Activated naive CD4-positive, alpha-beta T cell treated with anti-CD3 and anti-CD28 coated beads, Interleukin-2, amount 50 U/mL, for 24 hours (primary cell): ENCODE results near the gene CSF3R.
"Not testable (repeated sequence)": the region's sequence is repeated elsewhere in the genome, so short reads cannot be mapped to it uniquely, and the experiment has no call there.

Experiments
- H3K27ac Mint-ChIP-seq: one replicate; pipeline ENCODE4 v1.8.0; 2021; ENCODE audit warnings: mild to moderate bottlenecking, mixed read lengths
- H3K27me3 Mint-ChIP-seq: one replicate; pipeline ENCODE4 v1.8.0; 2021; ENCODE audit warnings: mixed read lengths
- H3K36me3 Mint-ChIP-seq: one replicate; pipeline ENCODE4 v1.8.0; 2021; ENCODE audit warnings: mixed read lengths
- H3K4me1 Mint-ChIP-seq: one replicate; pipeline ENCODE4 v1.8.0; 2021; ENCODE audit warnings: mixed read lengths
- H3K4me3 Mint-ChIP-seq: one replicate; pipeline ENCODE4 v1.8.0; 2021; ENCODE audit warnings: mild to moderate bottlenecking, mixed read lengths
- H3K9me3 Mint-ChIP-seq: one replicate; pipeline ENCODE4 v1.8.0; 2021; ENCODE audit warnings: mixed read lengths

CSF3R gene

DNA sequence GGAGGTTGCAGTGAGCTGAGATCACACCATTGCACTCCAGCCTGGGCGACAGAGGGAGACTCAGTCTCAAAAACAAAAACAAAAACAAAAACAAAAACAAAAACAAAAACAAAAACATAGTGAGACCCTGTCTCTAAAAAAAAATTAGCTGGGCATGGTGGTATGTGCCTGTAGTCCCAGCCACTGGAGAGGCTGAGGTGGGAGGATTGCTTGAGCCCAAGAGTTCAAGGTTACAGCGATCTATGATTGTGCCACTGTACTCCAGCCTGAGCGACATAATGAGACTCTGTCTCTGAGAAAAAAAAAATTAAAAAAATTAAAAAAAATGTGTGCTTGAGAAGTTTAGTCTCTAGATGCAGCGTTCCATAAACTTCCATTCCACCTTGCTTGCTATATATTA, 19.2 kb upstream of the CSF3R start:
- not testable (repeated sequence) for H3K36me3 Mint-ChIP-seq, H3K27ac Mint-ChIP-seq, H3K4me1 Mint-ChIP-seq, H3K4me3 Mint-ChIP-seq, H3K27me3 Mint-ChIP-seq, H3K9me3 Mint-ChIP-seq

DNA sequence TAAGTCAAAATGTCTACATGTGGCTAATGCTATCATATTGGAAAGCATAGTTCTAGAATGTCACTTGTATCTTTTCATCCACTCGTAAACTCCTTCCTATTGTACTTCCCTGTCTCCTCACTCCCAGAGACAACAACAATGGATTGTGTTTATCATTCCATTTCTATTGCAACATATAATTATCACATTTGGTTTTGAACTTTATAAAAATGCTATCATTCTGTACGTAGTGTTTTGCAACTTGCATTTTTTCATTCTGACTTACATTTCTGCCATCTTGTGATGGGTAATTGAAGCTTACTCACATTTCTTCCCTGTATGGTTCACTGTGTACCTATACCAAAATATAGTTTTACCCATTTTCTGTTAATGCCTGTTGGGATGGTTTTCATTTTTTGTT, 14.5 kb upstream of the CSF3R start:
- no peaks in the 10 kb centered on the region for H3K9me3 Mint-ChIP-seq
- no peaks in the 10 kb centered on the region for H3K27me3 Mint-ChIP-seq
- no peaks in the 10 kb centered on the region for H3K4me1 Mint-ChIP-seq
- no peaks in the 10 kb centered on the region for H3K36me3 Mint-ChIP-seq
- no peak overlapping the region for H3K27ac Mint-ChIP-seq
- no peak overlapping the region for H3K4me3 Mint-ChIP-seq

DNA sequence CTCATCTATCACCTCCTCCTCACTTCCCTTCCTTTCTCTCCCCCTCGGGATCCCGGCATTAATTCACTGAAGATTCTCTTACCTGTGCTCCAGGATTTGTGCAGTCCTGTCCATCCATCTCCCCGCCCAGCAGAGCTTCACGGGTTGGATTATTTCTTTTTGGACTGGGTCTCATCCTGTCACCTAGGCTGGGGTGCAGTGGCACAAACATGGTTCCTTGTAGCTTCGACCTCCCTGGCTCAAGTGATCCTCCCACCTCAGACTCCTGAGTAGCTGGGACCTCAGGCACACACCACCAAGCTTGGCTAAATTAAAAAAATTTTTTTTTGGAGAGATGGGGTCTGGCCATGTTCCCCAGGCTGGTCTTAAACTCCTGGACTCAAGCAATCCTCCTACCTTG, 12.3 kb upstream of the CSF3R start:
- no peaks in the 10 kb centered on the region for H3K9me3 Mint-ChIP-seq

DNA sequence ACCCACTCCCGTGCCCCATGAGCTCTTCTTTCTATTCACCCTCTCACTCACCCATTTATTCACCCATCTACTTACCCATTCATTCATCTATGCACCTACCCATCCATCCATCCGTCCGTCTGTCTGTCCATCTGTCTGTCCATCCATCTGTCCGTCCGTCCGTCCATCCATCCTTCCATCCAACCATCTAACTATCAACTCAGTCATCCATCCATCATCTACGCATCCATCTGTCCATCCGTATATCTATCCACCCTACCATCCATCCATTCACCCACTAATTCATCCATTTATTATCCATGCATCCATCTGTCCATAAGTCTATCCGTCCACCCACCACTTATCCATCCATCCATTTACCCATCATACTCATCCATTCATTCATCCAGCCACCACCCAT, 10.8 kb upstream of the CSF3R start:
- Mint-ChIP-seq H3K9me3 (no peaks in the 10 kb centered on the region), H3K4me3 (no peak overlapping the region), H3K4me1 (peaks cover 4% of the 10 kb centered on the region), H3K27ac (no peak overlapping the region), H3K27me3 (no peaks in the 10 kb centered on the region), H3K36me3 (no peaks in the 10 kb centered on the region)

More for the DNA sequence above, 12.3 kb upstream of the CSF3R start:
- Mint-ChIP-seq H3K4me1 (peaks cover 4% of the 10 kb centered on the region), H3K4me3 (no peak overlapping the region), H3K36me3 (no peaks in the 10 kb centered on the region), H3K27ac (no peak overlapping the region), H3K27me3 (no peaks in the 10 kb centered on the region)

DNA sequence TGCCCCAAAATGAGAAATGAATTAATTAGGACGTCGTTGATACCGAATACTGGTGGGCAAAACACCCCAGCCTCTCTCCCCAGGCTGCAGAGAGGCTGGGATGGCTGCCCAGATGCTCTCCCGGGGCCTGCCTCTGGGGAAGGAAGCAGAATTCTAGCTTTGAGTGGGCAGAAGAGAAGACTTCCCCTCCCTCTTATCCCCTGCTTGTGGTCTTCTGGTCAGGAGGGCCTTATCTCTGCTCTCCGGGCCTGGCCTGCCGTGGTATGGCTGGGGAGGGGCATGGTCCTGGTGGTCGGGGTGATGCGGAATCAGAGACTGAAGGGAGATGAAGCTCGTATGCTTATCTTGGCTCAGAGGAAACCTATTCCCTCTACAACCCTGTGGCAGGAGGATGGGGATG, 9.8 kb upstream of the CSF3R start:
- H3K4me1 Mint-ChIP-seq, result peaks cover 4% of the 10 kb centered on the region
- no peaks in the 10 kb centered on the region for H3K27me3 Mint-ChIP-seq
- H3K36me3 Mint-ChIP-seq, result no peaks in the 10 kb centered on the region
- no peak overlapping the region for H3K27ac Mint-ChIP-seq
- no peaks in the 10 kb centered on the region for H3K9me3 Mint-ChIP-seq
- H3K4me3 Mint-ChIP-seq, result no peak overlapping the region

DNA sequence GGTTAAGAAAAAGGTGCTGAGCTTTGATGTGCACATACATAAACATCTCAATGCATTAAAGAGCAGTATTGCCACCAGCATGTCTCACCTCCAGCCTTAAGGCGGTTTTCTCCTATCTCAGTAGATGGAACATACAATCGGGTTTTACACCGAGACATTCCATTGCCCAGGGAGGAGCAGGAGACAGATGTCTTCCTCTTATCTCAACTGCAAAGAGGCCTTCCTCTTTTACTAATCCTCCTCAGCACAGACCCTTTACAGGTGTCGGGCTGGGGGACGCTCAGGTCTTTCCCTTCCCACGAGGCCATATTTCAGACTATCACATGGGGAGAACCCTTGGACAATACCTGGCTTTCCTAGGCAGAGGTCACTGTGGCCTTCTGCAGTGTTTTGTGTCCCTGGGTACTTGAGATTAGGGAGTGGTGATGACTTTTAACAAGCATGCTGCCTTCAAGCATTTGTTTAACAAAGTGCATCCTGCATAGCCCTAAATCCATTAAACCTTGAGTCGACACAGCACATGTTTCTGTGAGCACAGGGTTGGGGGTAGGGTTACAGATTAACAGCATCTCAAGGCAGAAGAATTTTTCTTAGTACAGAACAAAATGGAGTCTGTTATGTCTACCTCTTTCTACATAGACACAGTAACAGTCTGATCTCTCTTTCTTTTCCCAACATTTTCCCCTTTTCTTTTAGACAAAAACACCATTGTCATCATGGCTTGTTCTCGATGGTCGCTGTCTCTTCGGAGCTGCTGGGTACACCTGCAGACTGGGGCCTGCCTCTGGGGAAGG, 6.7 kb upstream of the CSF3R start:
- H3K27me3 Mint-ChIP-seq, H3K4me1 Mint-ChIP-seq, H3K36me3 Mint-ChIP-seq, H3K27ac Mint-ChIP-seq, H3K4me3 Mint-ChIP-seq, H3K9me3 Mint-ChIP-seq: not testable (repeated sequence)

DNA sequence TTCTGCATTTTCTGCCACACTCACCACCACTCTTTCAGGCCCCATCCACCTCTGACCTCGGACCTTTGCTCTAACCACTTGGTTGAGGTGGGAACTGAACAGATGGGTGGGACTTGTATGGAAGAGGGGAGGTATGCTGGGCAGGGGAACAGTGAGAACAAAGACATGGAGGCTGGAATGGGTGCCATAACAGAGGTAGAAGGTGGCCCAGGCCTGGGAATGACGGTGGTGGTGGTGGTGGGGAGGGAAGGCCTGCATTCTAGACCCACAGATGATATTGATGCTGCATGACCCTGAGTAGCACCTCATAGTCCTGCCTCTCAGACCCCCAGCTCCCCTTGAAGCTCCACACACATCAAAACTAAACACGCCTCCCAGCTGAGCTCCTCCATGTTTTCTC, 5.2 kb upstream of the CSF3R start:
- no peaks in the 10 kb centered on the region for H3K27me3 Mint-ChIP-seq
- H3K4me1 Mint-ChIP-seq, result peaks cover 4% of the 10 kb centered on the region
- H3K36me3 Mint-ChIP-seq, result no peaks in the 10 kb centered on the region
- no peak overlapping the region for H3K27ac Mint-ChIP-seq
- H3K4me3 Mint-ChIP-seq, result no peak overlapping the region
- H3K9me3 Mint-ChIP-seq, result no peaks in the 10 kb centered on the region

DNA sequence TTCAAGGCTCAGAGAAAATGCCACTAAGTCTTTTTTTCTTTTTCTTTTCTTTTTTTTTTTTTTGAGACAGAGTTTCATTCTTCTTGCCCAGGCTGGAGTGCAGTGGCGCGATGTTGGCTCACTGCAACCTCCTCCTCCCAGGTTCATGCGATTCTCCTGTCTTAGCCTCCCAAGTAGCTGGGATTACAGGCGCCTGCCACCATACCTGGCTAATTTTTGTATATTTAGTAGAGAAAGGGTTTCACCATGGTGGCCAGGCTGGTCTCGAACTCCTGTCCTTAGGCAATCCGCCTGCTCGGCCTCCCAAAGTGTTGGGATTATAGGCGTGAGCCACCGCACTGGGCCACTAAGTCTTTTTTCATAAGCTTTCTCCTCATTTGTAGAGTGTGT, 4.6 kb upstream of the CSF3R start:
- not testable (repeated sequence) for H3K4me3 Mint-ChIP-seq, H3K27me3 Mint-ChIP-seq, H3K9me3 Mint-ChIP-seq, H3K36me3 Mint-ChIP-seq, H3K4me1 Mint-ChIP-seq, H3K27ac Mint-ChIP-seq

DNA sequence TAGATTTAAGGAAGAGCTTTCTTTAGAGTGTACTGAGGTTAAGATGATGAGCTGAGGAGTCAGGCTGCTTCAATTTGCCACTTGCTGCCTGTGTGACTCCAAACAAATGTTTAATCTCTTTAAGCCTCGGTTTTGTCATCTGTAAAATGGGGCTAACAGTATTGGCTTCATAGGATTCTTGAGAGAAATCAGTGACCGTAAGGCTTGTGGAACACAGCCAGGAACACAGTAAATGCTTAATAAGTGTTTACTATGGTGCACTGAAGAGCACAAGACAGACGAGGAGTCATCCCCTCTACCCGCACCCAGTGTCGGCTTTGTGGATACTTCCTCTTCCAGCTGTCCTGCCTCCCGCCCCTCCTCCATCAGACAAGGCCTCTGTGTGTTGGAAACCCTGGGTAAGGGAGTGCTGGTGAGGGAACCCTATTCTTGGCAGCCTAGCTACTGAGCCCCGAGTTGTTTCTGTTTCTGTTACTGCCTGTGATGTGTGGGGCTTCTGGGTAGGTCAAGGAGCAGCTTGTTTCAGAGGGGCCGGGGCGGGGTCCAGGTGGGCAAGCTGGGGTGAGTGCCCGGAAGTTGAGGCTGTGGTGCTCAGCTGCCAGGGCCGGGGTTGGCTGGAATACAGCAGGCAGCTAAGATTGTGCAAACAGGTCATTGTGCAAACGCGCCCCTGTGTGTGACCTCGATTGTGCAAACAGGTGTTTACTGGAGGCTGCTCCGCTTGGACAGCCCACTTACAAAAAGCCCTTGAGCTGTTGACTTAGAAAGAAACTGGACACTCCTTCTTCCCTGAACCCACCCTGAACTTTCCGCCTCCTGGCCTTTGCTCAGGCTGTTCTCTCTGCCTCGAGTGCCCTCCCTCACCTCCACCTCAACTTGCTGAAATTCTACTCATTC, 4.0 kb upstream of the CSF3R start:
- H3K4me1 Mint-ChIP-seq, result peaks cover 16% of the 10 kb centered on the region
- H3K27ac Mint-ChIP-seq, result no peak overlapping the region
- H3K27me3 Mint-ChIP-seq, result no peaks in the 10 kb centered on the region
- no peaks in the 10 kb centered on the region for H3K9me3 Mint-ChIP-seq
- no peak overlapping the region for H3K4me3 Mint-ChIP-seq
- no peaks in the 10 kb centered on the region for H3K36me3 Mint-ChIP-seq

DNA sequence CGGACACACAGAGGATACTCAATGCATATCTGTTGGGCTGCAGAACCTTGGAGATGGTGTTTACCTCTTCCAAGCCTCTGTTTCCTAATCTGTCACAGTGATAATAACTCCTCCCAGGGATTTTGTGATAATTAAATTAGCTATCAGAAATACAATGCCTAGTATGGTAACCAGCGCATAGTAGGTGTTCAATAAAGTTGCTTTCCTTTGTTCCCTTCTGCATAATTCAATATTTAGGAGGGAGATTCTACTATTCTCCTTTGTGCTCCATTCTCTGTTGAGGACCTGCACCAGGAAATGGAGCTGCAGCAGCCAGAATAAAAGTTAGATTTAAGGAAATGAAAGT, 3.4 kb upstream of the CSF3R start:
- Mint-ChIP-seq H3K9me3 (no peaks in the 10 kb centered on the region), H3K36me3 (no peaks in the 10 kb centered on the region), H3K4me3 (no peak overlapping the region), H3K27ac (no peak overlapping the region), H3K4me1 (peaks cover 15% of the 10 kb centered on the region), H3K27me3 (no peaks in the 10 kb centered on the region)

DNA sequence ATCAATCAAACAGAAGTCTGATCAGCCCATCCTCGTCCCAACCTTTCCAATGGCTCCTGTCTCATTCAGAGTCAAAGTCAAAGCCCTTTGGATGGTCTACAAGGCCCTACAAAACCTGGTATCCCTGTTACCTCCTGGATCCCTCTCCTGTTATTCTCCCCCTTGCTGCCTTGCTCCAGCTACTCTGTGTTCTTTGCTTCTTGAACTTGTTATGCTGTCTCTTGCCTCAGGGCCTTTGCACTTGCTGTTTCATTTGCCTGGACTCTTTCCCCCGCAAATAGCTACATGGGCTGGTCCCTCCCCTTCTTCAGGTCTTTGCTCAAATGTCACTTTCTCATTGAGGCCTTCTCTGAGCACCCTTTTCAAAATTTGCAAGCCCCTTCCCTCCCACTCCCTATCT, 1.4 kb upstream of the CSF3R start:
- no peak overlapping the region for H3K27ac Mint-ChIP-seq
- no peaks in the 10 kb centered on the region for H3K36me3 Mint-ChIP-seq
- H3K4me1 Mint-ChIP-seq, result peaks cover 13% of the 10 kb centered on the region
- H3K9me3 Mint-ChIP-seq, result no peaks in the 10 kb centered on the region
- no peaks in the 10 kb centered on the region for H3K27me3 Mint-ChIP-seq
- no peak overlapping the region for H3K4me3 Mint-ChIP-seq

DNA sequence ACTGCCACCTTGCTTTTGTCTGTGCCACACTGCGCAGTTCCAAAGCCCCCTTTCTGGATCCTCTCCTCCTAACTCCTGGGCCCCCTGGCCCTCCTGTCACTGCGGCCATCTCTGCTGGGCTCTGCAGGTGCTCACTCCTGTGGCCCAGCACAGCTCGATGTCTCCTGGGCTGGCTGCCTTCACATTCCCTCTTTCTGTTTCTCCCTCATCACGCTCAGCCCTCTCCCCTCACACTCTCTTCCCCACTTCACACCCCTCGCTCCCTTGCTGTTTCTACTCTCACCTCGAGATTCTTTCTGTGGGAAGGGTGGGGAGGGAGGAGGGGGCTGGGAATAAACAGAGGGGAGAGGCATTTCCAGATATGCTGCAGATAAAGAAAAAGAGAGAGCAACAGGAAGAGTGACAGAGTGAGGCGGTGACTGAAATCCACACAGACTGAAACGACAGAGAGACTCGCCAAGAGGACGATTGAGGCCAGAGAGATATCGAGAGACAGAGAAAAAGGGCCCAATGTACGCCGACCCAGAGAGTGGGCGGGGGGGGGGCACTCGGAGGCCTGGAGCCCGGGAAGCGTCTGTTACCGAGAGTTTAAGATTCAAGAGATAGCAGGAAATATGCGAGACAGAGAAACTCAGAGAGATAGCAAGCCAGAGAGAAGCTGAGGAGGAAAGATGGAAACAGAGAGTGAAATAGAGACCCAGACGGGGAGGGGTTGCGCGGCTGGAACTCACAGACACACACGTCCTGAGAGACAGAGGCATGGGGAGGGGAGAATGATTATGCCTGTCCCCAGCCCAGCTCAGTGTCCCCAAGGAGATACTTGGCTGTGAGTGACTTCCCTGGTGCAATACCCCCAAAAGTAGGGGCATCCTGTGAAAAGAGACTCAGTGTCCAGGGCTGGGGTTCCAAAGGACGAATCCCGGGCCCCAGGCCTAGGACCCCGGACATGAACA, 666 bp downstream of the CSF3R start:
- Mint-ChIP-seq H3K4me3 (peak overlapping the region; percentile 77), H3K27ac (peak overlapping the region; percentile 12), H3K27me3 (no peaks in the 10 kb centered on the region), H3K4me1 (peaks cover 13% of the 10 kb centered on the region), H3K36me3 (no peaks in the 10 kb centered on the region), H3K9me3 (no peaks in the 10 kb centered on the region)

DNA sequence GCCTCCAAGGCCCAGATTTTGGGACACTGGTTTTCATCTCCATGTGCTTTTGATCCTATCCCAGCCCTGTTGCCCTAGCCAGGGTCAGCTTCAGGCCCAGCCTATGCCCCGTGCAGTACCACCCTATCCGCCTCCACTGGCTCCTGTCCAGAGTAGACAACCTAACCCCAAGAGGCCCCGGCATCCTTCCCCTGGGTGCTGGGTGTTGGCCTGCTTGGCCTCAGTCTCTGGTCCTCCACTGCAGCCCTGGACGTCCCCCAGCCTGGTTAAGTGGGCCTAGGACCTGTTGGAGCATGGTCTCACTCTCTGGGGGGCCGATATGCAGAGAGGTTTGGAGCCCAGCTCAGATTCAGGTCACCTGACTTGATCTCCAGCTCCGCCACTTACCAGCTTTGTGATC, 1.6 kb downstream of the CSF3R start:
- no peak overlapping the region for H3K27ac Mint-ChIP-seq
- H3K4me3 Mint-ChIP-seq, result no peak overlapping the region
- H3K9me3 Mint-ChIP-seq, result no peaks in the 10 kb centered on the region
- no peaks in the 10 kb centered on the region for H3K36me3 Mint-ChIP-seq
- H3K4me1 Mint-ChIP-seq, result peaks cover 13% of the 10 kb centered on the region
- H3K27me3 Mint-ChIP-seq, result no peaks in the 10 kb centered on the region

DNA sequence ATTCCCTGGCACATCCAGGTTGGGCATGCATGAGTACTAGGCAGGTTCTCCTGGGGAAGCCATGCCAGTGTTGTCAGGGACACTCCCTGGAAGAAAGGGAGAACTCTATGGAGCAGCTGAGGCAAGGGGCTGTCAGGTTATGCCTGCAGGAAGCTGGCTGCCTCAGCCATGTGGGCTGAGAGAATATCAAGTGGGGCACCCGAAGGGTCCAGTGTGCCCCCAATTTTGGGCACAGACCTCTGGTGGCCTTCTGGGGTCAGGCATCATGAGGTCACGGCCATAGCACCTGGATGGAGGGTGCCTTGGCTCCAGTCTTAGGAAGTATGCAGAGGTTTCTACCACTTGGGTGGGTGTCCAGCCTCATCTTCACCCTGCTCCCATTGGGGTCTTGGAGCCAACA, 2.6 kb downstream of the CSF3R start:
- no peaks in the 10 kb centered on the region for H3K9me3 Mint-ChIP-seq
- no peaks in the 10 kb centered on the region for H3K27me3 Mint-ChIP-seq
- no peak overlapping the region for H3K4me3 Mint-ChIP-seq
- no peak overlapping the region for H3K27ac Mint-ChIP-seq
- no peaks in the 10 kb centered on the region for H3K36me3 Mint-ChIP-seq
- peaks cover 13% of the 10 kb centered on the region for H3K4me1 Mint-ChIP-seq

DNA sequence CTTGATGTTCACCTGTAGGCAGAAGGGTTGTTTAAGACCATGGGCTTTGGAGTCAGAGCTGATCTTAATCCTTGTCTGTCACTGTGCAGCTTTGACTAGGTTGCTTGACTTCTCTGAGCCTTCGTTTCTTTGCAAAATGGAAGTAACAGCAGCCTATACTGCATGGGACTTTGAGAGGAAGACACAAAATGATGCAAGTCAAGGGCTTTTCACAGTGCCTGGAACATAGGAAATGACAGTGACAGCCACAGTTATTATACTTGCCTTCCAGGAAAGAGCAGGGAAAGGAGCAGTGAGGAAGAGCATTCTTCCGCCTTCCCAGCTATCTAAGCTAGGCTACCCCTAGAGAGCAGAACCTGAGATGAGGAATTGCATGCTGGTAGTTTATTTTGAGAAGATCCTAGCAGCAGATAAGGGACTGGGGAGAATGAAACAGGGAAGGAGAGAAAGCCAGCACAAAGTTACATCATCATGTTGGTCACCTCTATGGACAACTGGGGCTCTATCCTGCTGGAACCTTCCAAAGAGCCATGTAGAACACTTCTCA, 3.1 kb downstream of the CSF3R start:
- Mint-ChIP-seq H3K4me3 (no peak overlapping the region), H3K9me3 (no peaks in the 10 kb centered on the region), H3K27me3 (no peaks in the 10 kb centered on the region), H3K27ac (no peak overlapping the region), H3K4me1 (peaks cover 13% of the 10 kb centered on the region), H3K36me3 (no peaks in the 10 kb centered on the region)
